OCI-LY1 (cell line): ENCODE data around the gene LAIR2.

ENCODE experiments used
- H2AFZ ChIP-seq: fragments of 200-600 bp; sonication (generic), shearing (Covaris generic); 2 replicates; pipeline ENCODE4 v1.6.0; 2014; ENCODE audit warnings: antibody characterized with exemption, mild to moderate bottlenecking, low read length
- H3F3A ChIP-seq: fragments of 200-600 bp; sonication (generic), shearing (Covaris generic); 2 replicates; pipeline ENCODE4 v1.6.0; 2014; ENCODE audit warnings: mild to moderate bottlenecking, antibody characterized with exemption, low read length, moderate library complexity; ENCODE audit not compliant: insufficient read depth
- H3K27ac ChIP-seq: fragments of 200-600 bp; sonication (generic); 2 replicates; pipeline ENCODE4 v1.5.1; 2014; ENCODE audit warnings: low read length, mixed run types, mild to moderate bottlenecking, low read depth; ENCODE audit not compliant: poor library complexity, severe bottlenecking
- H3K27me3 ChIP-seq: fragments of 200-600 bp; sonication (generic); 2 replicates; pipeline ENCODE4 v1.6.0; 2014; ENCODE audit warnings: antibody characterized with exemption, mild to moderate bottlenecking, low read length, moderate library complexity; ENCODE audit not compliant: insufficient read depth
- H3K36me3 ChIP-seq: fragments of 200-600 bp; sonication (generic); 2 replicates; pipeline ENCODE4 v1.6.1; 2014; ENCODE audit warnings: mild to moderate bottlenecking, antibody characterized with exemption, low read length, moderate library complexity, mixed read lengths; ENCODE audit not compliant: insufficient read depth
- H3K4me1 ChIP-seq: fragments of 200-600 bp; sonication (generic); 2 replicates; pipeline ENCODE4 v1.5.1; 2014; ENCODE audit warnings: mild to moderate bottlenecking, low read length, moderate library complexity; ENCODE audit not compliant: insufficient read depth, severe bottlenecking
- H3K4me2 ChIP-seq: fragments of 200-600 bp; sonication (generic), shearing (Covaris generic); 2 replicates; pipeline ENCODE4 v1.6.1; 2014; ENCODE audit warnings: low read length
- H3K4me3 ChIP-seq: fragments of 200-600 bp; sonication (generic); 2 replicates; pipeline ENCODE4 v1.5.1; 2014; ENCODE audit warnings: low read length, low read depth, mild to moderate bottlenecking, mixed read lengths; ENCODE audit not compliant: poor library complexity, severe bottlenecking
- H3K79me2 ChIP-seq: fragments of 200-600 bp; shearing (Covaris generic); 2 replicates; pipeline ENCODE4 v1.6.1; 2016; ENCODE audit warnings: mixed run types, low read length, mixed read lengths; ENCODE audit not compliant: insufficient read depth
- H3K9ac ChIP-seq: fragments of 200-600 bp; sonication (generic), shearing (Covaris generic); 2 replicates; pipeline ENCODE4 v1.6.1; 2014; ENCODE audit warnings: mild to moderate bottlenecking, low read length, mixed read lengths
- H3K9me2 ChIP-seq: fragments of 200-600 bp; sonication (generic), shearing (Covaris generic); 2 replicates; pipeline ENCODE4 v1.6.1; 2014; ENCODE audit warnings: low read depth, mild to moderate bottlenecking, low read length, mixed read lengths
- H3K9me3 ChIP-seq: fragments of 200-600 bp; shearing (Covaris generic); 2 replicates; pipeline ENCODE4 v1.6.1; 2014; ENCODE audit warnings: low read length, mixed read lengths
- H4K20me1 ChIP-seq: fragments of 200-600 bp; sonication (generic), shearing (Covaris generic); 2 replicates; pipeline ENCODE4 v1.6.0; 2016; ENCODE audit warnings: mild to moderate bottlenecking, low read length; ENCODE audit not compliant: insufficient read depth
- CTCF ChIP-seq: fragments of 200-600 bp; sonication (generic), shearing (Covaris generic); IDR thresholded peaks from 2 replicates; pipeline ENCODE4 v1.5.1; 2017; ENCODE audit warnings: mild to moderate bottlenecking, antibody characterized with exemption, low read length, moderate library complexity, mixed read lengths
- EZH2 ChIP-seq: fragments of 200-600 bp; sonication (generic), shearing (Covaris generic); IDR thresholded peaks from 2 replicates; pipeline ENCODE4 v1.8.0; 2017; ENCODE audit warnings: borderline replicate concordance, mixed run types, mild to moderate bottlenecking, antibody characterized with exemption, low read length, moderate library complexity, mixed read lengths

Gene LAIR2

GRCh38 chr19:54485851-54486250 is 16.8 kb upstream of the LAIR2 start:
- Histone ChIP-seq H3K9me2 (no peaks in the 10 kb centered on the region), H3K79me2 (no peaks in the 10 kb centered on the region), H3K9ac (no peak overlapping the region), H3K27ac (no peak overlapping the region), H3K4me3 (no peak overlapping the region), H3K4me2 (no peak overlapping the region), H2AFZ (no peak overlapping the region), H3K4me1 (no peaks in the 10 kb centered on the region), H3K27me3 (no peaks in the 10 kb centered on the region), H4K20me1 (no peaks in the 10 kb centered on the region), H3K9me3 (no peaks in the 10 kb centered on the region), H3K36me3 (no peaks in the 10 kb centered on the region), H3F3A (no peaks in the 10 kb centered on the region)
- no peak for TF ChIP-seq CTCF
- no peak for TF ChIP-seq EZH2

- TF ChIP-seq EZH2 (no peak), CTCF (no peak)
Measured at GRCh38 chr19:54489341-54489740, 13.3 kb upstream of the LAIR2 start.

GRCh38 chr19:54489766-54490165 is 12.9 kb upstream of the LAIR2 start:
- no peak overlapping the region for H3K27ac ChIP-seq
- H3K79me2 ChIP-seq: no peaks in the 10 kb centered on the region

More at GRCh38 chr19:54489341-54489740, 13.3 kb upstream of the LAIR2 start:
- no peaks in the 10 kb centered on the region for H3K36me3 ChIP-seq
- H4K20me1 ChIP-seq: no peaks in the 10 kb centered on the region
- H3K9me3 ChIP-seq: no peaks in the 10 kb centered on the region
- H2AFZ ChIP-seq: no peak overlapping the region
- no peak overlapping the region for H3K9ac ChIP-seq
- no peaks in the 10 kb centered on the region for H3K79me2 ChIP-seq
- H3K4me2 ChIP-seq: no peak overlapping the region
- no peak overlapping the region for H3K4me3 ChIP-seq
- H3K9me2 ChIP-seq: no peaks in the 10 kb centered on the region
- H3K27ac ChIP-seq: no peak overlapping the region
- no peaks in the 10 kb centered on the region for H3F3A ChIP-seq
- no peaks in the 10 kb centered on the region for H3K27me3 ChIP-seq
- H3K4me1 ChIP-seq: no peaks in the 10 kb centered on the region

More at GRCh38 chr19:54489766-54490165, 12.9 kb upstream of the LAIR2 start:
- Histone ChIP-seq H3K9me2 (no peaks in the 10 kb centered on the region), H3K9me3 (no peaks in the 10 kb centered on the region), H3F3A (no peaks in the 10 kb centered on the region), H3K4me2 (no peak overlapping the region), H3K36me3 (no peaks in the 10 kb centered on the region), H3K4me3 (no peak overlapping the region), H4K20me1 (no peaks in the 10 kb centered on the region), H3K27me3 (no peaks in the 10 kb centered on the region), H3K4me1 (no peaks in the 10 kb centered on the region), H3K9ac (no peak overlapping the region), H2AFZ (no peak overlapping the region)
- TF ChIP-seq EZH2 (no peak), CTCF (no peak)
